Measurements from ENCODE around the gene CDC42. TPM values are rescaled to one million over a fixed set of nuclear protein-coding genes. Genes with fewer than 3 reads are reported as not detected.
A peak's percentile ranks its signal among the peaks of the same experiment; 100 is the strongest.

Gene CDC42
- total and polyA plus RNA-seq, 10 donors: 108 to 254 (median 220) TPM

DNA sequence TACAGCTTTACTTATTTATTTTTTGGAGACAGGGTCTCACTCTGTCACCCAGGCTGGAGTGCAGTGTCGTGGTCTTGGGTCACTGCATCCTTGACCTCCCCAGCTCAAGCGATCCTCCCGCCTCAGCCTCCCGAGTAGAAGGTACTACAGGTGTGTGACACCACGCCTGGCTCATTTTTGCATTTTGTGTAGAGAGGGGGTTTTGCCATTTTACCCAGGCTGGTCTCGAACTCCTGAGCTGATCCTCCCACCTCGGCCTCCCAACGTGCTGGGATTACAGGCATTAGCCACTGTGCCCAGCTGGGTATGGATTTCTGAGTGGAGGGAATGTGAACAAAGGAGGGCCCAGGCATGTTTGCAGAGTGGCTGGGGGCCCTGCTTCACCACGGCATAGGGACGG lies 46.2 kb downstream of the CDC42 start:
- TF ChIP-seq POLR2AphosphoS5 (IDR thresholded peaks at IDR 0.05): peak in 2 of 3 donors; percentile 35 to 47
- TF ChIP-seq CTCF (IDR thresholded peaks at IDR 0.05 in 8 of 11, conservative IDR thresholded peaks at IDR 0.05 in 3 of 11): no peak
- TF ChIP-seq POLR2A (IDR thresholded peaks at IDR 0.05): no peak

GRCh38 chr1:22100168-22100567 lies 47.7 kb downstream of the CDC42 start:
- Histone ChIP-seq H3K4me3 (no peak overlapping the region), H3K27me3 (replicated peaks in 1 of 7) (no peaks in the 10 kb centered on the region), H3K27ac (peak overlapping the region in 2 of 8 donors; percentile 14 to 50), H3K9me3 (no peaks in the 10 kb centered on the region), H3K36me3 (peaks cover 0 to 97% (median 38%) of the 10 kb centered on the region in 6 donors), H3K4me1 (peaks cover 8 to 80% (median 44%) of the 10 kb centered on the region in 6 donors)
- intact Hi-C loops (cut with DNase I; ENCODE audit: low total_unique reads): no loop called here
- DNase-seq: no peak
- 83 to 97% (median 95%) methylated on average over 3 of the region's 3 CpGs for WGBS, 5 donors
- no peak for TF ChIP-seq POLR2A (IDR thresholded peaks at IDR 0.05)
- no peak for TF ChIP-seq POLR2AphosphoS5 (IDR thresholded peaks at IDR 0.05)
- no peak for TF ChIP-seq CTCF (IDR thresholded peaks at IDR 0.05 in 8 of 11, conservative IDR thresholded peaks at IDR 0.05 in 3 of 11)

More for the DNA sequence above, 46.2 kb downstream of the CDC42 start:
- Histone ChIP-seq H3K36me3 (peaks cover 0 to 95% (median 47%) of the 10 kb centered on the region in 6 donors), H3K4me3 (no peak overlapping the region), H3K4me1 (peaks cover 1 to 75% (median 32%) of the 10 kb centered on the region in 6 donors), H3K27ac (peak overlapping the region in 1 of 8 donors; percentile 6), H3K9me3 (no peaks in the 10 kb centered on the region), H3K27me3 (replicated peaks in 1 of 7) (no peaks in the 10 kb centered on the region)
- 89 to 95% (median 91%) methylated on average over 10 of the region's 10 CpGs for WGBS, 5 donors
- DNase-seq: no peak
- intact Hi-C loops (cut with DNase I; ENCODE audit: low total_unique reads): no loop called here

GRCh38 chr1:22101199-22101598 lies 48.7 kb downstream of the CDC42 start:
- Histone ChIP-seq H3K27ac (peak overlapping the region in 2 of 8 donors; percentile 17 to 50), H3K36me3 (peaks cover 0 to 97% (median 29%) of the 10 kb centered on the region in 6 donors), H3K9me3 (no peaks in the 10 kb centered on the region), H3K4me1 (peaks cover 8 to 80% (median 52%) of the 10 kb centered on the region in 6 donors), H3K27me3 (replicated peaks in 1 of 7) (no peaks in the 10 kb centered on the region), H3K4me3 (no peak overlapping the region)
- 64 to 80% (median 69%) methylated on average over 1 of the region's 1 CpG for WGBS, 5 donors
- DNase-seq: no peak
- intact Hi-C loops (cut with DNase I; ENCODE audit: low total_unique reads): no loop called here
- no peak for TF ChIP-seq POLR2AphosphoS5 (IDR thresholded peaks at IDR 0.05)
- TF ChIP-seq CTCF (IDR thresholded peaks at IDR 0.05 in 8 of 11, conservative IDR thresholded peaks at IDR 0.05 in 3 of 11): no peak
- no peak for TF ChIP-seq POLR2A (IDR thresholded peaks at IDR 0.05)

DNA sequence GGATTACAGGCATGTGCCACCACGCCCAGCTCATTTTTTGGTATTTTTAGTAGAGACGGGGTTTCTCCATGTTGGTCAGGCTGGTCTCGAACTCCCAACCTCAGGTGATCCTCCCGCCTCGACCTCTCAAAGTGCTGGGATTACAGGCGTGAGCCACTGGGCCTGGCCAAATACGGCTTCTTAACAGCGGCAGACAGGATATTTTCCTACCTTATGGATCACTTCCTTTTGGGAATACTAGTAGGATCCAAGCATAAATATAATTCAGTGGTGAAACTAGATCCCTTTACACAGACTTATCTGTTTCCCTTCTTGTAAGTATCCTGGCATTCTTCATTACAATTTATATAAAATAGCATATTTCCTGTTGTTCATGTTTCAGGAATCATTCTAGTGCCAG lies 49.5 kb downstream of the CDC42 start:
- no peaks in the 10 kb centered on the region for H3K27me3 ChIP-seq (replicated peaks in 1 of 7)
- H3K36me3 ChIP-seq: peaks cover 0 to 97% (median 25%) of the 10 kb centered on the region in 6 donors
- peak overlapping the region in 1 of 8 donors; percentile 21 for H3K27ac ChIP-seq
- H3K4me3 ChIP-seq: no peak overlapping the region
- 82 to 94% (median 89%) methylated on average over 8 of the region's 8 CpGs for WGBS, 5 donors
- TF ChIP-seq POLR2AphosphoS5 (IDR thresholded peaks at IDR 0.05) (peak in 1 of 3 donors; percentile 20), POLR2A (IDR thresholded peaks at IDR 0.05) (no peak)
- DNase-seq: no peak
- peaks cover 8 to 86% (median 55%) of the 10 kb centered on the region in 6 donors for H3K4me1 ChIP-seq
- intact Hi-C loops (cut with DNase I; ENCODE audit: low total_unique reads): no loop called here
- H3K9me3 ChIP-seq: no peaks in the 10 kb centered on the region

All from spleen (tissue), 11 donors.